ENCODE results near the gene RND2. TPM values are rescaled to one million over a fixed set of nuclear protein-coding genes. Genes with fewer than 3 reads are reported as not detected.

Gene RND2
- total and polyA plus RNA-seq, 9 of the 15 experiments (the other 6 are each of a cell fraction or from before 2014, with no cell fraction given): 0.15 to 1.9 (median 0.98) TPM

DNA sequence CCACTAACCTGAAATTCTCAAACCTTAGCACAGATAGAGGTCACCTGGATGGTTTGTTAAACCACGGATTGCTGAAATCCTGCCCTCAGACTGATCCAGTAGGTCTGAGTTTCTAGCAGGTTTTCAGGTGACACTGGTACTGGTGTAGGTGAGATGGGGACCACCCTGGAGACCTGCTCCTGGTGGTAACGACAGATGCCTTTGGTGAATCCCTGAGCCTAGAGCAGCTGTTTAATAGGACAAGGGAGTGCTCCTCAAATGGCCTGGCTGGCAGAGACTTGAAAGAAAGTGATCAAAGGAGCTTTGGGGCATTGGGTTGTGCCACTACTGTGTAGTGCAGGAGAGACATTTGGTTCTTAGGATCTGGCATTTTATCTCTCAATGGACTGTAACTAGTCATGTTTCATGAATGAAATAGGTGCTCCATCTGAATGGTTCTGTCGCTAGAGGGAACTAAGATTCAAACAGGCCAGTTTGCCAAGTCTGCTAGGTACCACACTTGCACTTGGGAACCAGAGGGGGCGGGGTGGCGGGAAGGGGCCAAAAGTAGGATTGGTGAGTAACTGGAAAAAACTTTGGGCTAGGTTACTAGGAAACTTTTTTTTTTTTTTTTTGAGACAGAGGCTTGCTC lies 21.4 kb upstream of the RND2 start (continued):
- TF ChIP-seq CBFB (CRISPR knock-in tag; IDR thresholded peaks at IDR 0.05) (no peak), FOXP1 (CRISPR knock-in tag; IDR thresholded peaks at IDR 0.05) (no peak), POLR2AphosphoS5 (IDR thresholded peaks at IDR 0.05; ENCODE audit: control insufficient read depth, insufficient read depth, low read depth, low read length) (0 out of 2 replicates have a peak, but pooled peaks have one; percentile 5), ZNF174 (CRISPR knock-in tag; IDR thresholded peaks at IDR 0.05) (no peak), KDM4B (IDR thresholded peaks at IDR 0.05; ENCODE audit: borderline replicate concordance in 2 of 2, low read depth in 1 of 2) (no peak), CEBPG (CRISPR knock-in tag; IDR thresholded peaks at IDR 0.05) (no peak), CEBPG (tag; conservative IDR thresholded peaks at IDR 0.05 in 1 of 2, IDR thresholded peaks at IDR 0.05 in 1 of 2) (no peak), ZNF316 (IDR thresholded peaks at IDR 0.05) (no peak), NR2C1 (IDR thresholded peaks at IDR 0.05) (no peak), NR2C1 (tag; IDR thresholded peaks at IDR 0.05) (no peak), CBFA2T3 (IDR thresholded peaks at IDR 0.05) (no peak), XRCC3 (IDR thresholded peaks at IDR 0.05) (no peak), MAFG (tag; conservative IDR thresholded peaks at IDR 0.05) (no peak), RAD21 (CRISPR knock-in tag; conservative IDR thresholded peaks at IDR 0.05 in 1 of 2, IDR thresholded peaks at IDR 0.05 in 1 of 2) (no peak), CHD2 (IDR thresholded peaks at IDR 0.05; ENCODE audit: low read depth, low read length) (0 out of 2 replicates have a peak, but pooled peaks have one; percentile 14)
- TF ChIP-seq, protein P1, sequence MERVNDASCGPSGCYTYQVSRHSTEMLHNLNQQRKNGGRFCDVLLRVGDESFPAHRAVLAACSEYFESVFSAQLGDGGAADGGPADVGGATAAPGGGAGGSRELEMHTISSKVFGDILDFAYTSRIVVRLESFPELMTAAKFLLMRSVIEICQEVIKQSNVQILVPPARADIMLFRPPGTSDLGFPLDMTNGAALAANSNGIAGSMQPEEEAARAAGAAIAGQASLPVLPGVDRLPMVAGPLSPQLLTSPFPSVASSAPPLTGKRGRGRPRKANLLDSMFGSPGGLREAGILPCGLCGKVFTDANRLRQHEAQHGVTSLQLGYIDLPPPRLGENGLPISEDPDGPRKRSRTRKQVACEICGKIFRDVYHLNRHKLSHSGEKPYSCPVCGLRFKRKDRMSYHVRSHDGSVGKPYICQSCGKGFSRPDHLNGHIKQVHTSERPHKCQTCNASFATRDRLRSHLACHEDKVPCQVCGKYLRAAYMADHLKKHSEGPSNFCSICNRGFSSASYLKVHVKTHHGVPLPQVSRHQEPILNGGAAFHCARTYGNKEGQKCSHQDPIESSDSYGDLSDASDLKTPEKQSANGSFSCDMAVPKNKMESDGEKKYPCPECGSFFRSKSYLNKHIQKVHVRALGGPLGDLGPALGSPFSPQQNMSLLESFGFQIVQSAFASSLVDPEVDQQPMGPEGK (CRISPR knock-in tag; IDR thresholded peaks at IDR 0.05; ENCODE audit: borderline replicate concordance): no peak
- TF ChIP-seq, protein P2, sequence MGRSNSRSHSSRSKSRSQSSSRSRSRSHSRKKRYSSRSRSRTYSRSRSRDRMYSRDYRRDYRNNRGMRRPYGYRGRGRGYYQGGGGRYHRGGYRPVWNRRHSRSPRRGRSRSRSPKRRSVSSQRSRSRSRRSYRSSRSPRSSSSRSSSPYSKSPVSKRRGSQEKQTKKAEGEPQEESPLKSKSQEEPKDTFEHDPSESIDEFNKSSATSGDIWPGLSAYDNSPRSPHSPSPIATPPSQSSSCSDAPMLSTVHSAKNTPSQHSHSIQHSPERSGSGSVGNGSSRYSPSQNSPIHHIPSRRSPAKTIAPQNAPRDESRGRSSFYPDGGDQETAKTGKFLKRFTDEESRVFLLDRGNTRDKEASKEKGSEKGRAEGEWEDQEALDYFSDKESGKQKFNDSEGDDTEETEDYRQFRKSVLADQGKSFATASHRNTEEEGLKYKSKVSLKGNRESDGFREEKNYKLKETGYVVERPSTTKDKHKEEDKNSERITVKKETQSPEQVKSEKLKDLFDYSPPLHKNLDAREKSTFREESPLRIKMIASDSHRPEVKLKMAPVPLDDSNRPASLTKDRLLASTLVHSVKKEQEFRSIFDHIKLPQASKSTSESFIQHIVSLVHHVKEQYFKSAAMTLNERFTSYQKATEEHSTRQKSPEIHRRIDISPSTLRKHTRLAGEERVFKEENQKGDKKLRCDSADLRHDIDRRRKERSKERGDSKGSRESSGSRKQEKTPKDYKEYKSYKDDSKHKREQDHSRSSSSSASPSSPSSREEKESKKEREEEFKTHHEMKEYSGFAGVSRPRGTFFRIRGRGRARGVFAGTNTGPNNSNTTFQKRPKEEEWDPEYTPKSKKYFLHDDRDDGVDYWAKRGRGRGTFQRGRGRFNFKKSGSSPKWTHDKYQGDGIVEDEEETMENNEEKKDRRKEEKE (IDR thresholded peaks at IDR 0.05; ENCODE audit: borderline replicate concordance in 1 of 2, control insufficient read depth in 1 of 2, low read depth in 2 of 2, low read length in 1 of 2): no peak
- TF ChIP-seq, protein P3, sequence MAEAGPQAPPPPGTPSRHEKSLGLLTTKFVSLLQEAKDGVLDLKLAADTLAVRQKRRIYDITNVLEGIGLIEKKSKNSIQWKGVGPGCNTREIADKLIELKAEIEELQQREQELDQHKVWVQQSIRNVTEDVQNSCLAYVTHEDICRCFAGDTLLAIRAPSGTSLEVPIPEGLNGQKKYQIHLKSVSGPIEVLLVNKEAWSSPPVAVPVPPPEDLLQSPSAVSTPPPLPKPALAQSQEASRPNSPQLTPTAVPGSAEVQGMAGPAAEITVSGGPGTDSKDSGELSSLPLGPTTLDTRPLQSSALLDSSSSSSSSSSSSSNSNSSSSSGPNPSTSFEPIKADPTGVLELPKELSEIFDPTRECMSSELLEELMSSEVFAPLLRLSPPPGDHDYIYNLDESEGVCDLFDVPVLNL (CRISPR knock-in tag; IDR thresholded peaks at IDR 0.05; ENCODE audit: low read depth): no peak
- TF ChIP-seq, protein P4, sequence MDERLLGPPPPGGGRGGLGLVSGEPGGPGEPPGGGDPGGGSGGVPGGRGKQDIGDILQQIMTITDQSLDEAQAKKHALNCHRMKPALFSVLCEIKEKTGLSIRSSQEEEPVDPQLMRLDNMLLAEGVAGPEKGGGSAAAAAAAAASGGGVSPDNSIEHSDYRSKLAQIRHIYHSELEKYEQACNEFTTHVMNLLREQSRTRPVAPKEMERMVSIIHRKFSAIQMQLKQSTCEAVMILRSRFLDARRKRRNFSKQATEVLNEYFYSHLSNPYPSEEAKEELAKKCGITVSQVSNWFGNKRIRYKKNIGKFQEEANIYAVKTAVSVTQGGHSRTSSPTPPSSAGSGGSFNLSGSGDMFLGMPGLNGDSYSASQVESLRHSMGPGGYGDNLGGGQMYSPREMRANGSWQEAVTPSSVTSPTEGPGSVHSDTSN (CRISPR knock-in tag; IDR thresholded peaks at IDR 0.05; ENCODE audit: low read depth): no peak
- TF ChIP-seq, protein P4 (tag; conservative IDR thresholded peaks at IDR 0.05; ENCODE audit: low read depth): no peak

All from K562 (cell line).